DOHH2 (cell line): ENCODE results near the gene NAT10.

ENCODE experiments used
- CTCF ChIP-seq: fragments of 200-600 bp; sonication (generic); IDR thresholded peaks from one replicate; pipeline ENCODE4 v1.5.1; 2014; ENCODE audit warnings: antibody characterized with exemption, mild to moderate bottlenecking, low read depth, low read length; ENCODE audit not compliant: poor library complexity, severe bottlenecking
- EZH2phosphoT487 ChIP-seq: fragments of 200-600 bp; sonication (generic); IDR thresholded peaks from 2 replicates; pipeline ENCODE4 v1.6.1; 2017; ENCODE audit warnings: borderline replicate concordance, mild to moderate bottlenecking, antibody characterized with exemption, low read length, moderate library complexity, mixed read lengths

GRCh38 chr11:34173050-34173449 is 67.6 kb downstream of the NAT10 start:
- TF ChIP-seq CTCF (no peak), EZH2phosphoT487 (no peak)
